GM18505 (cell line): ENCODE measurements around the gene GFOD2.

Experiments
- ATAC-seq: cut with Tn5 transposase; IDR thresholded peaks from one replicate; pipeline ENCODE4 v1.9.1; 2021; ENCODE audit not compliant: unreplicated experiment
- POLR2A ChIP-seq: IDR thresholded peaks from 4 replicates; pipeline ENCODE4 v1.6.1; 2011; ENCODE audit warnings: borderline replicate concordance; ENCODE audit not compliant: insufficient read depth, insufficient read length; ENCODE audit errors: extremely low read depth

The GFOD2 gene

GRCh38 chr16:67649494-67649931 is 69.6 kb downstream of the GFOD2 start:
- no peak for ATAC-seq

GRCh38 chr16:67648764-67649407 is 70.2 kb downstream of the GFOD2 start:
- no peak for TF ChIP-seq POLR2A
- no peak for ATAC-seq

More at GRCh38 chr16:67649494-67649931, 69.6 kb downstream of the GFOD2 start:
- no peak for TF ChIP-seq POLR2A

GRCh38 chr16:67648088-67648763 is 70.9 kb downstream of the GFOD2 start:
- TF ChIP-seq POLR2A, result no peak
- ATAC-seq, result no peak

- ATAC-seq, result no peak
- no peak for TF ChIP-seq POLR2A
These were observed 71.4 kb downstream of the GFOD2 start for GRCh38 chr16:67647681-67648080.

- TF ChIP-seq POLR2A, result no peak
- ATAC-seq, result no peak
These were observed 71.9 kb downstream of the GFOD2 start for GRCh38 chr16:67647111-67647651.

- ATAC-seq, result no peak
- TF ChIP-seq POLR2A, result no peak
These were observed 73.6 kb downstream of the GFOD2 start for GRCh38 chr16:67645397-67646121.

- TF ChIP-seq POLR2A, result no peak
- no peak for ATAC-seq
These were observed 75.1 kb downstream of the GFOD2 start for GRCh38 chr16:67644038-67644437.

GRCh38 chr16:67641779-67642708 is 77.1 kb downstream of the GFOD2 start:
- no peak for ATAC-seq
- no peak for TF ChIP-seq POLR2A

GRCh38 chr16:67637625-67638024 is 81.5 kb downstream of the GFOD2 start:
- no peak for ATAC-seq
- no peak for TF ChIP-seq POLR2A

- no peak for TF ChIP-seq POLR2A
- no peak for ATAC-seq
These were observed 82.4 kb downstream of the GFOD2 start for GRCh38 chr16:67636713-67637112.

- ATAC-seq, result no peak
- no peak for TF ChIP-seq POLR2A
These were observed 86.5 kb downstream of the GFOD2 start for GRCh38 chr16:67632415-67633172.

- no peak for ATAC-seq
- TF ChIP-seq POLR2A, result no peak
These were observed 90.9 kb downstream of the GFOD2 start for GRCh38 chr16:67628216-67628615.
